K562 (cell line): ENCODE data around the gene COPB2. TPM values are rescaled to one million over a fixed set of nuclear protein-coding genes. Genes with fewer than 3 reads are reported as not detected.

ENCODE experiments used
- CBX2 ChIP-seq: fragments of 200-600 bp; sonication (generic); IDR thresholded peaks from one replicate; pipeline ENCODE4 v1.6.1; 2012; ENCODE audit warnings: mild to moderate bottlenecking, low read length, inconsistent platforms; ENCODE audit not compliant: insufficient read depth, poor library complexity, severe bottlenecking
- CCNT2 ChIP-seq: IDR thresholded peaks from 2 replicates; pipeline ENCODE4 v1.6.1; 2011; ENCODE audit warnings: borderline replicate concordance, low read depth, mild to moderate bottlenecking, moderate library complexity, mixed read lengths, low read length; ENCODE audit not compliant: insufficient read length; ENCODE audit errors: extremely low read depth
- GTF2F1 ChIP-seq: IDR thresholded peaks from 2 replicates; pipeline ENCODE4 v1.6.1; 2011; ENCODE audit warnings: low read depth, low read length, improper control_type of control experiment
- IFI16 ChIP-seq: fragments of 250-450 bp; sonication (Bioruptor Pico); IDR thresholded peaks from 2 replicates; pipeline ENCODE4 v2.1.2; 2022; ENCODE audit warnings: mild to moderate bottlenecking, inconsistent platforms
- OTX1 ChIP-seq: fragments of 450-650 bp; formaldehyde crosslinking; IDR thresholded peaks from 2 replicates; pipeline ENCODE4 v1.4.0; 2022; ENCODE audit warnings: mild to moderate bottlenecking
- POLR2A ChIP-seq: fragments of 450-650 bp; conservative IDR thresholded peaks from 2 replicates; pipeline ENCODE4 v1.6.1; 2016
- SAP30 ChIP-seq: fragments of 200-600 bp; sonication (generic); IDR thresholded peaks from 2 replicates; pipeline ENCODE4 v1.6.1; 2012; ENCODE audit warnings: borderline replicate concordance, low read depth, mild to moderate bottlenecking, moderate library complexity, low read length, control low read depth, inconsistent platforms; ENCODE audit not compliant: insufficient read depth, poor library complexity, severe bottlenecking
- SP2 ChIP-seq: IDR thresholded peaks from 2 replicates; pipeline ENCODE4 v1.6.1; 2011; ENCODE audit warnings: mild to moderate bottlenecking, low read depth, low read length, moderate library complexity; ENCODE audit not compliant: poor library complexity, severe bottlenecking; ENCODE audit errors: extremely low read depth
- STAG1 ChIP-seq: sonication (generic); formaldehyde crosslinking; IDR thresholded peaks from 2 replicates; pipeline ENCODE4 v1.5.0; 2020; ENCODE audit warnings: missing genetic modification reagents, borderline replicate concordance
- TAF15 ChIP-seq: fragments of 200-400 bp; formaldehyde crosslinking; IDR thresholded peaks from 2 replicates; pipeline ENCODE4 v1.6.1; 2017; ENCODE audit warnings: mild to moderate bottlenecking, low read depth, low read length, moderate library complexity
- YY1 ChIP-seq, 3 experiments: IDR thresholded peaks; 2 replicates each; pipeline ENCODE4 v1.6.1; 2011; ENCODE audit warnings: low read length in 2 of 3, mild to moderate bottlenecking in 2 of 3, moderate library complexity in 2 of 3, borderline replicate concordance in 1 of 3, control low read depth in 1 of 3, low read depth in 1 of 3; ENCODE audit not compliant: insufficient read depth in 3 of 3, insufficient replicate concordance in 2 of 3, control insufficient read depth in 1 of 3, insufficient read length in 1 of 3; ENCODE audit errors: extremely low read depth in 1 of 3
- ZNF445 ChIP-seq: fragments of 250-450 bp; sonication (Bioruptor Pico); IDR thresholded peaks from 2 replicates; pipeline ENCODE4 v1.4.0; 2020; ENCODE audit warnings: low read depth, mild to moderate bottlenecking, moderate library complexity
- ZSCAN32 ChIP-seq: fragments of 450-650 bp; formaldehyde crosslinking; IDR thresholded peaks from 2 replicates; pipeline ENCODE4 v1.4.0; 2020; ENCODE audit warnings: mild to moderate bottlenecking, moderate library complexity
- polyA plus RNA-seq, 8 experiments: library from polyadenylated mRNA; depleted of rRNA in 4 of 8; stranded (reverse) in 5 of 8; unstranded in 3 of 8; fragments of >200 nt; fragmentation: Nextera tagmentation in 2 of 8; fragmentation: Illumina TruSeq in 1 of 8; extraction: Ambion mirVana in 2 of 8; extraction: Trizol in 1 of 8; gene quantifications; 2 replicates each; pipeline versions ENCODE4 v1.2.1 to v1.2.3, GENCODE V29; 2011 to 2014; ENCODE audit warnings: inconsistent platforms in 1 of 8, missing spikeins in 1 of 8
- total RNA-seq, 7 experiments: library from RNA; depleted of rRNA in 6 of 7; stranded (reverse); fragments of >200 nt in 6 of 7; fragmentation: Illumina TruSeq in 2 of 7; extraction: Trizol in 2 of 7; gene quantifications; 2 replicates each; pipeline versions ENCODE4 v1.2.1 to v1.2.3, GENCODE V29; 2011 to 2021; ENCODE audit warnings: low replicate concordance in 1 of 7
- TF ChIP-seq, protein P1 (sequence below), 2 experiments: IDR thresholded peaks in 1 of 2; conservative IDR thresholded peaks in 1 of 2; 2 replicates each; pipeline ENCODE4 v1.6.1; 2016; ENCODE audit warnings: low read depth in 2 of 2, mild to moderate bottlenecking in 1 of 2, missing compliant biosample characterization in 1 of 2, missing genetic modification characterization in 1 of 2, moderate library complexity in 1 of 2
- TF ChIP-seq, protein P2 (sequence below): fragments of 450-650 bp; IDR thresholded peaks from 2 replicates; pipeline ENCODE4 v1.6.1; 2016
- TF ChIP-seq, protein P3 (sequence below): sonication (generic); formaldehyde crosslinking; IDR thresholded peaks from 2 replicates; pipeline ENCODE4 v1.8.1; 2022; ENCODE audit warnings: missing genetic modification reagents
- TF ChIP-seq, protein P4 (sequence below): fragments of 250-450 bp; sonication (Bioruptor Pico); IDR thresholded peaks from 2 replicates; pipeline ENCODE4 v1.5.1; 2021; ENCODE audit warnings: mild to moderate bottlenecking

COPB2 gene
- total and polyA plus RNA-seq, 9 of the 15 experiments (the other 6 are each of a cell fraction or from before 2014, with no cell fraction given), result 64.3 to 189 (median 130) TPM

DNA sequence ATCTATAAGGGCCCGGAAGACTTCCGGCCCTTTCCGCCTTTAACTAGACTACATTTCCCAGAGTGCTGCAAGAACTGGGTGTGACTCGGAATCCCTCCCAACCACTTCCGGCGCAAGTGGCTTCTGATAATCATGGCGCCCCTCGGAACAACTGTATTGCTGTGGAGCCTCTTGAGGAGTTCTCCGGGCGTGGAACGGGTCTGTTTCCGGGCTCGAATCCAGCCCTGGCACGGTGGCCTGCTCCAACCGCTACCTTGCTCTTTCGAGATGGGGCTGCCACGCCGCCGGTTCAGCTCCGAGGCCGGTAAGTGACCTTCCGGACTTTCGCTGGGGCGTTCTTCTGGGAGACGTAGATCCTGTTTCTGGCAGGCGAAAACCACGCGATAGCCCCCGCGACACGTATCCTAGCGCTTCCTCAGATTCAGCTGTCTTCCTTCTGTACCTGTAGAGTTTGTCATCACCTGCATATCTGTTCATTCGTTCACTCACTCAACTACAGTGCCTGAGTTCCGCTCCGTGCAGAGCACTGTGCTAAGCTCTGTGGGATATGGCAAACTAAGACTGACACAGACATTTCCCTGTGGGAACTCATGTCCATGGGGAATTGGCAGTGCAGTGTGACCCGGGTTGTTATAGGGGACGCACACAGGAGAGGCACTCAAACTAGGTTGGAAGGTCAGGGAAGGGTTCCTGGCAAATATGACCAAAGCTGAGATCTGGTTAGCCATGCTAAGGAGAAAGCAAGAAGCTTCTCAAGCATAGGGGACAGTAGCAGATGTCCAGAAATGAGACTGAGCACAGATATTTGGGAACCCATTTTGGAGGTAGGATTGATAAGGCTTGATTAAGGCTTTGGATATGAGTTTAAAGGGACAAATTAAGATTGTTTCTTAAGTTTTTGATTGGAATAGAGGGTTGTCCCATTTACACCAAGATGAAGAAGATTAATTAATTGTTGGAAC is 45.3 kb downstream of the COPB2 start, which contains the start of gene MRPS22 (continued):
- TF ChIP-seq SP2 (no peak), CBX2 (no peak), POLR2A (peak; percentile 90), STAG1 (CRISPR knock-in tag) (no peak), IFI16 (CRISPR knock-in tag) (no peak), GTF2F1 (peak; percentile 39; the same call in 1 of the 2 replicates), CCNT2 (no peak), ZNF445 (no peak), YY1 (IDR thresholded peaks at IDR 0.05; ENCODE audit: borderline replicate concordance in 1 of 3, control insufficient read depth in 1 of 3, extremely low read depth in 1 of 3, insufficient read depth in 3 of 3, insufficient read length in 1 of 3, insufficient replicate concordance in 2 of 3, low read depth in 1 of 3, low read length in 2 of 3) (peak; percentile 75 to 97 (median 91)), OTX1 (CRISPR knock-in tag) (0 out of 2 replicates have a peak, but pooled peaks have one; percentile 30), SAP30 (peak; percentile 78), TAF15 (no peak), ZSCAN32 (no peak)
- TF ChIP-seq, protein P1, sequence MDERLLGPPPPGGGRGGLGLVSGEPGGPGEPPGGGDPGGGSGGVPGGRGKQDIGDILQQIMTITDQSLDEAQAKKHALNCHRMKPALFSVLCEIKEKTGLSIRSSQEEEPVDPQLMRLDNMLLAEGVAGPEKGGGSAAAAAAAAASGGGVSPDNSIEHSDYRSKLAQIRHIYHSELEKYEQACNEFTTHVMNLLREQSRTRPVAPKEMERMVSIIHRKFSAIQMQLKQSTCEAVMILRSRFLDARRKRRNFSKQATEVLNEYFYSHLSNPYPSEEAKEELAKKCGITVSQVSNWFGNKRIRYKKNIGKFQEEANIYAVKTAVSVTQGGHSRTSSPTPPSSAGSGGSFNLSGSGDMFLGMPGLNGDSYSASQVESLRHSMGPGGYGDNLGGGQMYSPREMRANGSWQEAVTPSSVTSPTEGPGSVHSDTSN (CRISPR knock-in tag; IDR thresholded peaks at IDR 0.05; ENCODE audit: low read depth), result no peak
- TF ChIP-seq, protein P1 (tag; conservative IDR thresholded peaks at IDR 0.05; ENCODE audit: low read depth), result 0 out of 2 replicates have a peak, but pooled peaks have one; percentile 6
- TF ChIP-seq, protein P2, sequence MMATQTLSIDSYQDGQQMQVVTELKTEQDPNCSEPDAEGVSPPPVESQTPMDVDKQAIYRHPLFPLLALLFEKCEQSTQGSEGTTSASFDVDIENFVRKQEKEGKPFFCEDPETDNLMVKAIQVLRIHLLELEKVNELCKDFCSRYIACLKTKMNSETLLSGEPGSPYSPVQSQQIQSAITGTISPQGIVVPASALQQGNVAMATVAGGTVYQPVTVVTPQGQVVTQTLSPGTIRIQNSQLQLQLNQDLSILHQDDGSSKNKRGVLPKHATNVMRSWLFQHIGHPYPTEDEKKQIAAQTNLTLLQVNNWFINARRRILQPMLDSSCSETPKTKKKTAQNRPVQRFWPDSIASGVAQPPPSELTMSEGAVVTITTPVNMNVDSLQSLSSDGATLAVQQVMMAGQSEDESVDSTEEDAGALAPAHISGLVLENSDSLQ, result peak; percentile 32; the same call in 1 of the 2 replicates
- TF ChIP-seq, protein P3, sequence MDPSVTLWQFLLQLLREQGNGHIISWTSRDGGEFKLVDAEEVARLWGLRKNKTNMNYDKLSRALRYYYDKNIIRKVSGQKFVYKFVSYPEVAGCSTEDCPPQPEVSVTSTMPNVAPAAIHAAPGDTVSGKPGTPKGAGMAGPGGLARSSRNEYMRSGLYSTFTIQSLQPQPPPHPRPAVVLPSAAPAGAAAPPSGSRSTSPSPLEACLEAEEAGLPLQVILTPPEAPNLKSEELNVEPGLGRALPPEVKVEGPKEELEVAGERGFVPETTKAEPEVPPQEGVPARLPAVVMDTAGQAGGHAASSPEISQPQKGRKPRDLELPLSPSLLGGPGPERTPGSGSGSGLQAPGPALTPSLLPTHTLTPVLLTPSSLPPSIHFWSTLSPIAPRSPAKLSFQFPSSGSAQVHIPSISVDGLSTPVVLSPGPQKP (CRISPR knock-in tag), result no peak
- TF ChIP-seq, protein P4, sequence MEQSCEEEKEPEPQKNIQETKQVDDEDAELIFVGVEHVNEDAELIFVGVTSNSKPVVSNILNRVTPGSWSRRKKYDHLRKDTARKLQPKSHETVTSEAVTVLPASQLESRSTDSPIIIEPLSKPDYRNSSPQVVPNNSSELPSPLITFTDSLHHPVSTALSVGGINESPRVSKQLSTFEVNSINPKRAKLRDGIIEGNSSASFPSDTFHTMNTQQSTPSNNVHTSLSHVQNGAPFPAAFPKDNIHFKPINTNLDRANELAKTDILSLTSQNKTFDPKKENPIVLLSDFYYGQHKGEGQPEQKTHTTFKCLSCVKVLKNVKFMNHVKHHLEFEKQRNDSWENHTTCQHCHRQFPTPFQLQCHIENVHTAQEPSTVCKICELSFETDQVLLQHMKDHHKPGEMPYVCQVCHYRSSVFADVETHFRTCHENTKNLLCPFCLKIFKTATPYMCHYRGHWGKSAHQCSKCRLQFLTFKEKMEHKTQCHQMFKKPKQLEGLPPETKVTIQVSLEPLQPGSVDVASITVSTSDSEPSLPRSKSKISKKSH (CRISPR knock-in tag), result no peak
